ENCODE results near the gene KCNH1. TPM values are rescaled to one million over a fixed set of nuclear protein-coding genes. Genes with fewer than 3 reads are reported as not detected.

The KCNH1 gene
- total and polyA plus RNA-seq, 10 of the 15 experiments (the other 5 are each of a cell fraction or from before 2014, with no cell fraction given), result 0.02 to 0.04 (median 0.04) TPM; not detected in 7

DNA sequence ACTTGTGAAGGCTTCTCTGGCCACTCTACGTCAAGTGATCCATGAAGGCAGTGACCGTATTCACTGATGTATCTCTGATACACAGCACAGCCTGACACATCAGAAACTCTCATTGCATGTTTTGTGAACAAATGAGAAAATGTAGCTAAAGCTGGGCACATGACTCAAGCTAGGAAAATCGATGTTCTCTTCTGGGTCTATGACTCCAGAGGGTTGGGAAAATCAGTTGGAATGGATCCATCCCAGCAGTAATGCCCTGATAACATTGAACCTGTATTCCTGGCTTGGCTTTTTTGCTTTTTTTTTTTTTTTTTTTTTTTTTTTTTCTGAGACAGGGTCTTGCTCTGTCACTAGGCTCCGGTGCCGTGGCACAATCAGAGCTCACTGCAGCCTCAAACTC, 395.7 kb downstream of the KCNH1 start:
- H4K20me1 ChIP-seq (ENCODE audit: control insufficient read depth, insufficient read depth), result no peaks in the 10 kb centered on the region
- ChIA-PET CTCF (interaction anchor here (1.0 to 1.1 kb wide), 2 partner anchors 9 to 488 kb away, joined by 3 read pairs; no protein-coding TSS in a partner anchor), SMC1A (ENCODE audit: uncharacterized antibody, unreplicated experiment) (no interaction called here), RAD21 (ENCODE audit: unreplicated experiment) (no interaction called here), POLR2A (interaction anchor here (0.6 kb wide), 1 partner anchor 43 kb away, joined by 4 read pairs; no protein-coding TSS in a partner anchor)
- no peak overlapping the region for H3K9ac ChIP-seq (ENCODE audit: control insufficient read depth, insufficient read depth, low read length)
- no peak overlapping the region for H2AFZ ChIP-seq (ENCODE audit: control insufficient read depth, low read depth, low read length)
- no peaks in the 10 kb centered on the region; a peak in 2 of 4 replicates for H3K27me3 ChIP-seq (replicated peaks in 1 of 2; ENCODE audit: control insufficient read depth in 2 of 2, insufficient read depth in 2 of 2, low read length in 1 of 2)
- no peak for ATAC-seq
- BruUV-seq (replicated peaks), result no TSS peak
- TF ChIP-seq ZNF384 (IDR thresholded peaks at IDR 0.05; ENCODE audit: borderline replicate concordance, low read depth, low read length) (no peak), EP300 (IDR thresholded peaks at IDR 0.05; ENCODE audit: borderline replicate concordance in 1 of 2, control insufficient read depth in 1 of 2, low read depth in 2 of 2, low read length in 2 of 2) (no peak), NRF1 (conservative IDR thresholded peaks at IDR 0.05; ENCODE audit: low read depth, low read length) (no peak), PBX3 (IDR thresholded peaks at IDR 0.05; ENCODE audit: insufficient replicate concordance, low read depth, low read length) (no peak), RELB (IDR thresholded peaks at IDR 0.05; ENCODE audit: low read depth) (no peak), SUZ12 (IDR thresholded peaks at IDR 0.05; ENCODE audit: unreplicated experiment) (no peak), TCF3 (IDR thresholded peaks at IDR 0.05; ENCODE audit: borderline replicate concordance, insufficient read depth, low read depth, low read length) (no peak), IKZF1 (conservative IDR thresholded peaks at IDR 0.05) (no peak), TAF1 (IDR thresholded peaks at IDR 0.05; ENCODE audit: borderline replicate concordance, low read depth, low read length) (no peak), SRF (IDR thresholded peaks at IDR 0.05; ENCODE audit: low read depth in 2 of 2, low read length in 2 of 2) (no peak), MTA2 (IDR thresholded peaks at IDR 0.05; ENCODE audit: low read depth) (no peak), MLLT1 (IDR thresholded peaks at IDR 0.05) (no peak), ZNF622 (IDR thresholded peaks at IDR 0.05) (no peak), TCF12 (IDR thresholded peaks at IDR 0.05; ENCODE audit: low read depth, low read length) (no peak), MYC (IDR thresholded peaks at IDR 0.05; ENCODE audit: insufficient read depth, insufficient read length, insufficient replicate concordance, low read length, severe bottlenecking) (no peak), RUNX3 (IDR thresholded peaks at IDR 0.05; ENCODE audit: low read length) (no peak)
- TF ChIP-seq, protein P1, sequence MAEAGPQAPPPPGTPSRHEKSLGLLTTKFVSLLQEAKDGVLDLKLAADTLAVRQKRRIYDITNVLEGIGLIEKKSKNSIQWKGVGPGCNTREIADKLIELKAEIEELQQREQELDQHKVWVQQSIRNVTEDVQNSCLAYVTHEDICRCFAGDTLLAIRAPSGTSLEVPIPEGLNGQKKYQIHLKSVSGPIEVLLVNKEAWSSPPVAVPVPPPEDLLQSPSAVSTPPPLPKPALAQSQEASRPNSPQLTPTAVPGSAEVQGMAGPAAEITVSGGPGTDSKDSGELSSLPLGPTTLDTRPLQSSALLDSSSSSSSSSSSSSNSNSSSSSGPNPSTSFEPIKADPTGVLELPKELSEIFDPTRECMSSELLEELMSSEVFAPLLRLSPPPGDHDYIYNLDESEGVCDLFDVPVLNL (IDR thresholded peaks at IDR 0.05; ENCODE audit: low read depth, low read length), result no peak
- TF ChIP-seq, protein P2, sequence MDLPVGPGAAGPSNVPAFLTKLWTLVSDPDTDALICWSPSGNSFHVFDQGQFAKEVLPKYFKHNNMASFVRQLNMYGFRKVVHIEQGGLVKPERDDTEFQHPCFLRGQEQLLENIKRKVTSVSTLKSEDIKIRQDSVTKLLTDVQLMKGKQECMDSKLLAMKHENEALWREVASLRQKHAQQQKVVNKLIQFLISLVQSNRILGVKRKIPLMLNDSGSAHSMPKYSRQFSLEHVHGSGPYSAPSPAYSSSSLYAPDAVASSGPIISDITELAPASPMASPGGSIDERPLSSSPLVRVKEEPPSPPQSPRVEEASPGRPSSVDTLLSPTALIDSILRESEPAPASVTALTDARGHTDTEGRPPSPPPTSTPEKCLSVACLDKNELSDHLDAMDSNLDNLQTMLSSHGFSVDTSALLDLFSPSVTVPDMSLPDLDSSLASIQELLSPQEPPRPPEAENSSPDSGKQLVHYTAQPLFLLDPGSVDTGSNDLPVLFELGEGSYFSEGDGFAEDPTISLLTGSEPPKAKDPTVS (IDR thresholded peaks at IDR 0.05; ENCODE audit: low read depth, low read length), result no peak
- H3K4me3 ChIP-seq, result no peak overlapping the region
- H3K36me3 ChIP-seq (ENCODE audit: control insufficient read depth in 2 of 2, insufficient read depth in 2 of 2, low read length in 1 of 2), result no peaks in the 10 kb centered on the region
- no peak overlapping the region for H3K4me2 ChIP-seq (ENCODE audit: control insufficient read depth, insufficient read depth)
- H3K9me3 ChIP-seq (replicated peaks; ENCODE audit: control insufficient read depth, insufficient read depth, low read length), result no peaks in the 10 kb centered on the region
- in situ Hi-C loops (cut with MboI) (no loop called here), intact Hi-C loops (cut with micrococcal nuclease; ENCODE audit: unreplicated experiment) (no loop called here)
- no peak for FAIRE-seq
- DNase-seq (ENCODE audit: low read depth, low spot score), result no peak
- H3K27ac ChIP-seq (ENCODE audit: control insufficient read depth, insufficient read depth), result no peak overlapping the region
- WGBS (ENCODE audit: insufficient coverage, insufficient replicate concordance, low lambda C conversion rate, missing lambda C conversion rate), result 42% methylated on average over 3 of the region's 5 CpGs
- no peaks in the 10 kb centered on the region for H3K4me1 ChIP-seq (ENCODE audit: control insufficient read depth, insufficient read depth, low read length)
- H3K79me2 ChIP-seq (ENCODE audit: control insufficient read depth, insufficient read depth, low read length), result no peaks in the 10 kb centered on the region

All from GM12878 (cell line).